MM.1S (cell line): ENCODE measurements around the gene USP50.

Experiments used
- CTCF ChIP-seq: fragments of 300-600 bp; sonication (generic); IDR thresholded peaks from 2 replicates; pipeline ENCODE4 v1.5.1; 2016; ENCODE audit warnings: antibody characterized with exemption, low read length, mixed read lengths
- EZH2 ChIP-seq: fragments of 300-600 bp; sonication (generic); optimal IDR thresholded peaks from 2 replicates; pipeline ENCODE3; 2017; ENCODE audit warnings: low read depth, mild to moderate bottlenecking, antibody characterized with exemption, low read length, mixed read lengths
- EZH2phosphoT487 ChIP-seq: fragments of 300-600 bp; sonication (generic); IDR thresholded peaks from 2 replicates; pipeline ENCODE4 v1.6.1; 2018; ENCODE audit warnings: antibody characterized with exemption, low read length

DNA sequence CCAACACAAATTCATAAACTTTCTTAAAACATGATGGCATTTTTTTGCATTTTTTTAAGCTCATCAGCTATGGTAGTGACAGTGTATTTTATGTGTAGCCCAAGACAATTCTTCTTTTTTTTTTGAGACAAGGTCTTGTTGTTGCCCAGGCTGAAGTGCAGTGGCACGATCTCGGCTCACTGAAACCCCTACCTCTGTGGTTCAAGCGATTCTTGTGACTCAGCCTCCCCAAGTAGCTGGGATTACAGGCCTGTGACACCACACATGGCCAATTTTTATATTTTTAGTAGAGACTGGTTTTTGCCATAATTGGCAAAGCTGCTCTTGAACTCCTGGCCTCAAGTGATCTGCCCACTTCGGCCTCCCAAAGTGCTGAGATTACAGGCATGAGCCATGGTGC is 17.3 kb upstream of the USP50 start:
- TF ChIP-seq EZH2: no peak
- no peak for TF ChIP-seq CTCF
- no peak for TF ChIP-seq EZH2phosphoT487
